PFSK-1 (cell line): Measurements from ENCODE around the gene IL1RAP.

Experiments
- FOXP2 ChIP-seq: optimal IDR thresholded peaks from 2 replicates; pipeline ENCODE3; 2011; ENCODE audit warnings: borderline replicate concordance, control low read depth, inconsistent platforms; ENCODE audit not compliant: insufficient read depth; ENCODE audit errors: extremely low read length, extremely low read depth
- POLR2AphosphoS5 ChIP-seq: IDR thresholded peaks from 2 replicates; pipeline ENCODE4 v1.6.1; 2012; ENCODE audit warnings: low read depth, mild to moderate bottlenecking, control low read depth, low read length, moderate library complexity
- REST ChIP-seq, 2 experiments: IDR thresholded peaks; 2 replicates each; pipeline versions ENCODE4 v1.6.1 to v1.8.0; 2011 to 2012; ENCODE audit warnings: low read depth in 2 of 2, low read length in 2 of 2, control low read depth in 1 of 2, inconsistent platforms in 1 of 2, mild to moderate bottlenecking in 1 of 2, moderate library complexity in 1 of 2; ENCODE audit not compliant: insufficient read depth in 1 of 2
- SIN3A ChIP-seq: IDR thresholded peaks from 2 replicates; pipeline ENCODE4 v1.6.1; 2012; ENCODE audit warnings: mild to moderate bottlenecking, low read length, moderate library complexity, borderline replicate concordance; ENCODE audit not compliant: insufficient read depth
- TAF1 ChIP-seq: IDR thresholded peaks from 2 replicates; pipeline ENCODE4 v1.6.1; 2012; ENCODE audit warnings: low read length, control low read depth, borderline replicate concordance; ENCODE audit not compliant: insufficient read depth

The IL1RAP gene

GRCh38 chr3:190594171-190594570, 80.3 kb downstream of the IL1RAP start:
- TF ChIP-seq SIN3A, result no peak
- no peak for TF ChIP-seq FOXP2
- TF ChIP-seq REST (IDR thresholded peaks at IDR 0.05; ENCODE audit: insufficient read depth in 1 of 2, low read depth in 2 of 2, low read length in 2 of 2), result no peak
- no peak for TF ChIP-seq POLR2AphosphoS5
- TF ChIP-seq TAF1, result no peak

- TF ChIP-seq TAF1, result no peak
- TF ChIP-seq POLR2AphosphoS5, result no peak
- no peak for TF ChIP-seq SIN3A
- no peak for TF ChIP-seq FOXP2
- TF ChIP-seq REST (IDR thresholded peaks at IDR 0.05; ENCODE audit: insufficient read depth in 1 of 2, low read depth in 2 of 2, low read length in 2 of 2), result no peak
Observed at GRCh38 chr3:190595179-190595795, 81.4 kb downstream of the IL1RAP start.

- no peak for TF ChIP-seq REST (IDR thresholded peaks at IDR 0.05; ENCODE audit: insufficient read depth in 1 of 2, low read depth in 2 of 2, low read length in 2 of 2)
- no peak for TF ChIP-seq SIN3A
- TF ChIP-seq FOXP2, result no peak
- TF ChIP-seq POLR2AphosphoS5, result no peak
- TF ChIP-seq TAF1, result no peak
Observed at GRCh38 chr3:190595807-190596206, 81.9 kb downstream of the IL1RAP start.

- TF ChIP-seq TAF1 (no peak), REST (IDR thresholded peaks at IDR 0.05; ENCODE audit: insufficient read depth in 1 of 2, low read depth in 2 of 2, low read length in 2 of 2) (no peak), FOXP2 (no peak), SIN3A (no peak)
Observed at GRCh38 chr3:190596349-190597285, 82.7 kb downstream of the IL1RAP start.
